Activated CD4-positive, alpha-beta T cell treated with anti-CD3 and anti-CD28 coated beads for 48 hours (primary cell): Measurements from ENCODE around the gene ATP5PB.

ENCODE experiments used
- DNase-seq: peaks from one replicate; pipeline ENCODE4 v3.0.0-alpha.2; 2020

Gene ATP5PB

GRCh38 chr1:111476214-111476613, 26.9 kb downstream of the ATP5PB start:
- no peak for DNase-seq

- peak; percentile 59 for DNase-seq
Measured at GRCh38 chr1:111476761-111477309, 27.6 kb downstream of the ATP5PB start.

- DNase-seq, result no peak
Measured at GRCh38 chr1:111480674-111481073, 31.4 kb downstream of the ATP5PB start.

- DNase-seq, result peak; percentile 76
Measured at GRCh38 chr1:111481387-111482221, 32.3 kb downstream of the ATP5PB start.

- DNase-seq, result no peak
Measured at GRCh38 chr1:111483166-111483565, 33.9 kb downstream of the ATP5PB start.

- DNase-seq, result no peak
Measured at GRCh38 chr1:111483876-111484275, 34.6 kb downstream of the ATP5PB start.

- no peak for DNase-seq
Measured at GRCh38 chr1:111484391-111485026, 35.2 kb downstream of the ATP5PB start.

- DNase-seq, result no peak
Measured at GRCh38 chr1:111486431-111486830, 37.2 kb downstream of the ATP5PB start.

- no peak for DNase-seq
Measured at GRCh38 chr1:111487133-111487532, 37.9 kb downstream of the ATP5PB start.

- no peak for DNase-seq
Measured at GRCh38 chr1:111488669-111489068, 39.4 kb downstream of the ATP5PB start.

- DNase-seq, result no peak
Measured at GRCh38 chr1:111489604-111490003, 40.3 kb downstream of the ATP5PB start.

- DNase-seq, result no peak
Measured at GRCh38 chr1:111490220-111490619, 41.0 kb downstream of the ATP5PB start.

GRCh38 chr1:111491070-111491469, 41.8 kb downstream of the ATP5PB start:
- no peak for DNase-seq

GRCh38 chr1:111496398-111496797, 47.1 kb downstream of the ATP5PB start:
- no peak for DNase-seq

- no peak for DNase-seq
Measured at GRCh38 chr1:111497592-111497991, 48.3 kb downstream of the ATP5PB start.

- no peak for DNase-seq
Measured at GRCh38 chr1:111499026-111499785, 49.9 kb downstream of the ATP5PB start.

GRCh38 chr1:111501645-111502044, 52.4 kb downstream of the ATP5PB start:
- DNase-seq, result no peak

- no peak for DNase-seq
Measured at GRCh38 chr1:111503585-111504060, 54.4 kb downstream of the ATP5PB start, which contains the start of the genes ADORA3 and TMIGD3. ADORA3 (minus strand) TSS chr1:111503633; CDS start chr1:111503354, 279 bp downstream. TMIGD3 (minus strand) TSS chr1:111503633; CDS start chr1:111503354, 279 bp downstream.

GRCh38 chr1:111504097-111504496, 54.8 kb downstream of the ATP5PB start:
- DNase-seq, result no peak

- no peak for DNase-seq
Measured at GRCh38 chr1:111505641-111506119, 56.4 kb downstream of the ATP5PB start.

- no peak for DNase-seq
Measured at GRCh38 chr1:111506561-111506960, 57.3 kb downstream of the ATP5PB start.

- peak; percentile 67 for DNase-seq
Measured at GRCh38 chr1:111507411-111508201, 58.3 kb downstream of the ATP5PB start.
